NCI-H1417 (cell line): ENCODE results near the gene CST2.
"Not testable (repeated sequence)": the region's sequence is repeated elsewhere in the genome, so short reads cannot be mapped to it uniquely, and the experiment has no call there.

Experiments
- DNase-seq, 3 experiments: peaks; one replicate each; lab custom pipeline; 2025; lab: John Stamatoyannopoulos, UW

The CST2 gene

GRCh38 chr20:23826541-23827021, at the start of gene CST2:
TSS of gene CST2 (minus strand) at chr20:23826729. CDS start at chr20:23826660, 69 bp downstream.
- DNase-seq: no peak

GRCh38 chr20:23875606-23876237, 49.2 kb upstream of the CST2 start:
- no peak for DNase-seq

GRCh38 chr20:23874747-23875146, 48.2 kb upstream of the CST2 start:
- DNase-seq: peak in 1 of 3 experiments; percentile 3

GRCh38 chr20:23873370-23874015, 47.0 kb upstream of the CST2 start:
- DNase-seq: no peak

- no peak for DNase-seq
These were observed 45.5 kb upstream of the CST2 start for GRCh38 chr20:23872065-23872464.

- peak in 1 of 3 experiments; percentile 3 for DNase-seq
These were observed 43.9 kb upstream of the CST2 start for GRCh38 chr20:23870461-23870860.

- no peak for DNase-seq
These were observed 43.0 kb upstream of the CST2 start for GRCh38 chr20:23869520-23869919.

GRCh38 chr20:23868321-23868720, 41.8 kb upstream of the CST2 start:
- no peak for DNase-seq

- DNase-seq: no peak
These were observed 40.7 kb upstream of the CST2 start for GRCh38 chr20:23867152-23867776.

- not testable (repeated sequence) for DNase-seq
These were observed 34.2 kb upstream of the CST2 start for GRCh38 chr20:23860771-23861170.

GRCh38 chr20:23857962-23858595, 31.6 kb upstream of the CST2 start:
- no peak for DNase-seq

- DNase-seq: no peak
These were observed 30.2 kb upstream of the CST2 start for GRCh38 chr20:23856736-23857135.

GRCh38 chr20:23856226-23856625, 29.7 kb upstream of the CST2 start:
- no peak for DNase-seq

- no peak for DNase-seq
These were observed 15.2 kb upstream of the CST2 start for GRCh38 chr20:23841693-23842092.

- DNase-seq: no peak
These were observed 9.2 kb upstream of the CST2 start for GRCh38 chr20:23835716-23836115.

- DNase-seq: no peak
These were observed 6.4 kb upstream of the CST2 start for GRCh38 chr20:23832775-23833513.

GRCh38 chr20:23831961-23832360, 5.4 kb upstream of the CST2 start:
- not testable (repeated sequence) for DNase-seq

GRCh38 chr20:23823621-23824324, 2.8 kb downstream of the CST2 start:
- peak in 1 of 3 experiments; percentile 14 for DNase-seq

- DNase-seq: no peak
These were observed 3.4 kb downstream of the CST2 start for GRCh38 chr20:23823111-23823510.

GRCh38 chr20:23820493-23820892, 6.0 kb downstream of the CST2 start:
- no peak for DNase-seq

- not testable (repeated sequence) for DNase-seq
These were observed 15.0 kb downstream of the CST2 start for GRCh38 chr20:23811559-23811958.
